DOHH2 (cell line): ENCODE data around the gene NFAT5.

Experiments used
- EZH2phosphoT487 ChIP-seq: fragments of 200-600 bp; sonication (generic); IDR thresholded peaks from 2 replicates; pipeline ENCODE4 v1.6.1; 2017; ENCODE audit warnings: borderline replicate concordance, mild to moderate bottlenecking, antibody characterized with exemption, low read length, moderate library complexity, mixed read lengths
- TF ChIP-seq, protein P1 (sequence below): fragments of 200-600 bp; sonication (generic); IDR thresholded peaks from one replicate; pipeline ENCODE4 v1.5.1; 2014; ENCODE audit warnings: antibody characterized with exemption, mild to moderate bottlenecking, low read depth, low read length; ENCODE audit not compliant: poor library complexity, severe bottlenecking

DNA sequence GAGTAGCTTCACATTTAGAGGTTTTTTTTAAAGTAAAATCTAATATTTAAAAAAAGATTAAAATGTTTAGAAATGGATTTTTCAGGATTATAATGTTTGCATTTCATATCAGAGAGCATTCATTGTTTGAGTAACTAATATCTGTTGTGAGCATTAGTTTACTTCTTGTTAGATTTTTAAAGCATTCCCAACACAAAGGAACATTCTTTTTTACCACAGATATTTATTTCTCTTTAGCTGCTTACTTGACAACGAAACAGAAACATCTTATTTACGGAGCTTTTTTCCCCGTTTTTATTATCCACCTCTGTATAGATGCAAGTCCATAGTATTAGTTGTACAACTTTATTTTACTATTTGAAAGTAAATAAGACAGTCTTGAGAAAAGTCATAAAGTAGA lies 53.0 kb downstream of the NFAT5 start:
- TF ChIP-seq, protein P1, sequence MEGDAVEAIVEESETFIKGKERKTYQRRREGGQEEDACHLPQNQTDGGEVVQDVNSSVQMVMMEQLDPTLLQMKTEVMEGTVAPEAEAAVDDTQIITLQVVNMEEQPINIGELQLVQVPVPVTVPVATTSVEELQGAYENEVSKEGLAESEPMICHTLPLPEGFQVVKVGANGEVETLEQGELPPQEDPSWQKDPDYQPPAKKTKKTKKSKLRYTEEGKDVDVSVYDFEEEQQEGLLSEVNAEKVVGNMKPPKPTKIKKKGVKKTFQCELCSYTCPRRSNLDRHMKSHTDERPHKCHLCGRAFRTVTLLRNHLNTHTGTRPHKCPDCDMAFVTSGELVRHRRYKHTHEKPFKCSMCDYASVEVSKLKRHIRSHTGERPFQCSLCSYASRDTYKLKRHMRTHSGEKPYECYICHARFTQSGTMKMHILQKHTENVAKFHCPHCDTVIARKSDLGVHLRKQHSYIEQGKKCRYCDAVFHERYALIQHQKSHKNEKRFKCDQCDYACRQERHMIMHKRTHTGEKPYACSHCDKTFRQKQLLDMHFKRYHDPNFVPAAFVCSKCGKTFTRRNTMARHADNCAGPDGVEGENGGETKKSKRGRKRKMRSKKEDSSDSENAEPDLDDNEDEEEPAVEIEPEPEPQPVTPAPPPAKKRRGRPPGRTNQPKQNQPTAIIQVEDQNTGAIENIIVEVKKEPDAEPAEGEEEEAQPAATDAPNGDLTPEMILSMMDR = no peak
- no peak for TF ChIP-seq EZH2phosphoT487
